Choroid plexus epithelial cell (primary cell): ENCODE data around the gene OXCT2.

Experiments
- DNase-seq: peaks from one replicate; pipeline ENCODE4 v3.0.0-alpha.2; 2010; ENCODE audit warnings: low read depth
- H3K4me3 ChIP-seq: 2 replicates; pipeline ENCODE4 v1.5.1; 2011; ENCODE audit warnings: low read depth, mild to moderate bottlenecking, control low read depth, low read length, moderate library complexity
- CTCF ChIP-seq: conservative IDR thresholded peaks from 2 replicates; pipeline ENCODE4 v1.5.1; 2011; ENCODE audit warnings: low read depth, mild to moderate bottlenecking, control low read depth, inconsistent platforms, low read length, moderate library complexity

The OXCT2 gene

GRCh38 chr1:39755965-39756659 is 15.0 kb downstream of the OXCT2 start:
- no peak for TF ChIP-seq CTCF
- no peak for DNase-seq
- no peak overlapping the region for H3K4me3 ChIP-seq

- H3K4me3 ChIP-seq = no peak overlapping the region
- DNase-seq = peak; percentile 78
- TF ChIP-seq CTCF = no peak
Observed at GRCh38 chr1:39754906-39755504, 16.1 kb downstream of the OXCT2 start.

- peak; percentile 49 for DNase-seq
- no peak for TF ChIP-seq CTCF
- no peak overlapping the region for H3K4me3 ChIP-seq
Observed at GRCh38 chr1:39754026-39754570, 17.1 kb downstream of the OXCT2 start.

- no peak for TF ChIP-seq CTCF
- no peak overlapping the region for H3K4me3 ChIP-seq
Observed at GRCh38 chr1:39753132-39754025, 17.8 kb downstream of the OXCT2 start.

GRCh38 chr1:39752703-39753102 is 18.4 kb downstream of the OXCT2 start:
- H3K4me3 ChIP-seq = no peak overlapping the region
- DNase-seq = no peak
- no peak for TF ChIP-seq CTCF

More at GRCh38 chr1:39753132-39754025, 17.8 kb downstream of the OXCT2 start:
- DNase-seq = no peak

GRCh38 chr1:39751595-39751994 is 19.6 kb downstream of the OXCT2 start:
- TF ChIP-seq CTCF = no peak
- no peak overlapping the region for H3K4me3 ChIP-seq
- DNase-seq = no peak
